Endothelial cell of umbilical vein (primary cell): Measurements from ENCODE around the gene SETMAR.

ENCODE experiments used
- CTCF ChIP-seq, 2 donors: IDR thresholded peaks; 1 replicate in 1 of 2; 2 replicates in 1 of 2; pipeline ENCODE4 v1.5.1; 2011; ENCODE audit warnings: low read length in 2 of 2, mild to moderate bottlenecking in 2 of 2, moderate library complexity in 2 of 2, control low read depth in 1 of 2, inconsistent platforms in 1 of 2, low read depth in 1 of 2; ENCODE audit not compliant: insufficient read depth in 1 of 2; ENCODE audit errors: extremely low read depth in 1 of 2
- FOS ChIP-seq: IDR thresholded peaks from 2 replicates; pipeline ENCODE4 v1.6.1; 2011; ENCODE audit warnings: mild to moderate bottlenecking, low read length, moderate library complexity, borderline replicate concordance; ENCODE audit not compliant: insufficient read depth
- MAX ChIP-seq: IDR thresholded peaks from 2 replicates; pipeline ENCODE4 v1.6.1; 2011; ENCODE audit not compliant: insufficient read depth, insufficient read length
- POLR2A ChIP-seq: IDR thresholded peaks from 2 replicates; pipeline ENCODE4 v1.6.1; 2012; ENCODE audit warnings: low read depth, mild to moderate bottlenecking, control low read depth, low read length
- POLR2AphosphoS5 ChIP-seq: IDR thresholded peaks from 2 replicates; pipeline ENCODE4 v1.6.1; 2012; ENCODE audit warnings: low read depth, mild to moderate bottlenecking, control low read depth, low read length, moderate library complexity; ENCODE audit not compliant: insufficient read depth

- TF ChIP-seq CTCF (IDR thresholded peaks at IDR 0.05; ENCODE audit: extremely low read depth in 1 of 2, insufficient read depth in 1 of 2, low read depth in 1 of 2, low read length in 2 of 2) (no peak), POLR2A (no peak), FOS (no peak), POLR2AphosphoS5 (no peak), MAX (no peak)
Observed at GRCh38 chr3:4320096-4320911, 17.1 kb downstream of the SETMAR start.
